HFFc6 (cell line): Measurements from ENCODE around the gene OBP2A. TPM values are rescaled to one million over a fixed set of nuclear protein-coding genes. Genes with fewer than 3 reads are reported as not detected.

Experiments used
- DNase-seq: peaks from one replicate; pipeline ENCODE4 v3.0.0-alpha.2; 2018
- H3K27ac Mint-ChIP-seq: 2 replicates; pipeline ENCODE4 v1.8.0; 2020; ENCODE audit warnings: mild to moderate bottlenecking, mixed read lengths
- H3K27me3 Mint-ChIP-seq: 2 replicates; pipeline ENCODE4 v1.8.0; 2021; ENCODE audit warnings: mild to moderate bottlenecking, moderate library complexity, mixed read lengths; ENCODE audit not compliant: insufficient read depth
- H3K36me3 Mint-ChIP-seq: 2 replicates; pipeline ENCODE4 v1.8.0; 2021; ENCODE audit warnings: low read depth, mixed read lengths
- H3K4me1 Mint-ChIP-seq: 2 replicates; pipeline ENCODE4 v1.8.0; 2020; ENCODE audit warnings: low read depth, mixed read lengths
- H3K4me3 Mint-ChIP-seq: 2 replicates; pipeline ENCODE4 v1.8.0; 2020; ENCODE audit warnings: mild to moderate bottlenecking, moderate library complexity, mixed read lengths
- H3K9me3 Mint-ChIP-seq: 2 replicates; pipeline ENCODE4 v1.8.0; 2020; ENCODE audit warnings: mild to moderate bottlenecking, mixed read lengths
- CTCF ChIP-seq: fragments of 200-600 bp; sonication (generic); IDR thresholded peaks from 2 replicates; pipeline ENCODE4 v1.5.0; 2021; ENCODE audit warnings: antibody characterized with exemption, mild to moderate bottlenecking
- total RNA-seq, 6 experiments: library from RNA; stranded (reverse); fragmentation: NEBNext Ultra II Directional; extraction: Animal tissue kit (Norgen Biotek cat#: 25700); gene quantifications; 2 replicates in 1 of 6; 3 replicates in 5 of 6; pipeline ENCODE4 v1.2.3, GENCODE V29; 2021

Gene OBP2A
- total RNA-seq, 6 experiments from 2014 or later, result not detected

- no peak overlapping the region for H3K27ac Mint-ChIP-seq
- no peak for DNase-seq
- H3K9me3 Mint-ChIP-seq, result peaks cover 8% of the 10 kb centered on the region; the same call in 1 of the 2 replicates
- peaks cover 13% of the 10 kb centered on the region for H3K27me3 Mint-ChIP-seq
- no peaks in the 10 kb centered on the region for H3K4me1 Mint-ChIP-seq
- H3K4me3 Mint-ChIP-seq, result no peak overlapping the region
- no peaks in the 10 kb centered on the region for H3K36me3 Mint-ChIP-seq
- TF ChIP-seq CTCF, result no peak
Measured at GRCh38 chr9:135588886-135589595, 43.1 kb downstream of the OBP2A start.

- Mint-ChIP-seq H3K27me3 (peaks cover 13% of the 10 kb centered on the region), H3K36me3 (no peaks in the 10 kb centered on the region), H3K9me3 (peaks cover 8% of the 10 kb centered on the region; the same call in 1 of the 2 replicates), H3K4me1 (no peaks in the 10 kb centered on the region), H3K4me3 (no peak overlapping the region), H3K27ac (no peak overlapping the region)
- no peak for DNase-seq
- no peak for TF ChIP-seq CTCF
Measured at GRCh38 chr9:135589596-135590485, 43.9 kb downstream of the OBP2A start.

GRCh38 chr9:135590486-135591079, 44.7 kb downstream of the OBP2A start:
- H3K27me3 Mint-ChIP-seq, result peaks cover 8% of the 10 kb centered on the region
- no peaks in the 10 kb centered on the region for H3K36me3 Mint-ChIP-seq

GRCh38 chr9:135591506-135592330, 45.8 kb downstream of the OBP2A start:
- H3K27me3 Mint-ChIP-seq, result peaks cover 3% of the 10 kb centered on the region
- H3K4me1 Mint-ChIP-seq, result no peaks in the 10 kb centered on the region
- H3K27ac Mint-ChIP-seq, result no peak overlapping the region
- TF ChIP-seq CTCF, result no peak
- DNase-seq, result no peak
- H3K36me3 Mint-ChIP-seq, result no peaks in the 10 kb centered on the region
- no peak overlapping the region for H3K4me3 Mint-ChIP-seq
- H3K9me3 Mint-ChIP-seq, result peaks cover 8% of the 10 kb centered on the region; the same call in 1 of the 2 replicates

More at GRCh38 chr9:135590486-135591079, 44.7 kb downstream of the OBP2A start:
- Mint-ChIP-seq H3K4me1 (no peaks in the 10 kb centered on the region), H3K9me3 (peaks cover 8% of the 10 kb centered on the region; the same call in 1 of the 2 replicates), H3K27ac (no peak overlapping the region), H3K4me3 (no peak overlapping the region)
- no peak for TF ChIP-seq CTCF
- no peak for DNase-seq

GRCh38 chr9:135592331-135592590, 46.3 kb downstream of the OBP2A start:
- TF ChIP-seq CTCF, result no peak
- Mint-ChIP-seq H3K9me3 (peaks cover 8% of the 10 kb centered on the region; the same call in 1 of the 2 replicates), H3K27ac (no peak overlapping the region), H3K4me1 (no peaks in the 10 kb centered on the region), H3K4me3 (no peak overlapping the region), H3K27me3 (peaks cover 3% of the 10 kb centered on the region), H3K36me3 (no peaks in the 10 kb centered on the region)
- no peak for DNase-seq
